Measurements from ENCODE around the gene FADS1. TPM values are rescaled to one million over a fixed set of nuclear protein-coding genes. Genes with fewer than 3 reads are reported as not detected.

The FADS1 gene
- total RNA-seq, 1 donor from 2014 or later, result 248 TPM

DNA sequence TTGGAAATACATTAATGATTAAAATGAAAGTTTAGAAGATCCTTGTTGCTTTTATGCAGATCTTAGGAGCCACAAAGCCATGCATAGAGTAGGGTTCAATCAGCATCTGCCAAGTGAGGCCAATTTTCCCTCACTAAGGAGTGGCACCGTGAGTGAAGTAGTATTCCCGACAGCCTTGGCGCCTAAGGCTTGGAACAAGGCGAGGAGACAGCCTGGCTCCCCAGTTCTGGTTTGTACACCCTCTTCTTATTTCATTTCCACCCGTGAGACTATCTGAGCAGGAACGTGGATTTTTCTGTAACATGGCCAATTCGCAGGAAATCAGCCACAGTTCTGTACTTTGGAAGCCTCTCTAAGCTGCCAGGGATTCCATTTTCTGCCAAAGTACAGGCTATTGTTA, 33.9 kb upstream of the FADS1 start:
- Mint-ChIP-seq H3K36me3 (ENCODE audit: low read depth) (peaks cover 54% of the 10 kb centered on the region), H3K27ac (ENCODE audit: unreplicated experiment) (peak overlapping the region; percentile 10), H3K4me3 (peak overlapping the region; percentile 51), H3K27me3 (ENCODE audit: low read depth) (no peaks in the 10 kb centered on the region), H3K9me3 (no peaks in the 10 kb centered on the region), H3K4me1 (peaks cover 54% of the 10 kb centered on the region)
- TF ChIP-seq, protein P1, sequence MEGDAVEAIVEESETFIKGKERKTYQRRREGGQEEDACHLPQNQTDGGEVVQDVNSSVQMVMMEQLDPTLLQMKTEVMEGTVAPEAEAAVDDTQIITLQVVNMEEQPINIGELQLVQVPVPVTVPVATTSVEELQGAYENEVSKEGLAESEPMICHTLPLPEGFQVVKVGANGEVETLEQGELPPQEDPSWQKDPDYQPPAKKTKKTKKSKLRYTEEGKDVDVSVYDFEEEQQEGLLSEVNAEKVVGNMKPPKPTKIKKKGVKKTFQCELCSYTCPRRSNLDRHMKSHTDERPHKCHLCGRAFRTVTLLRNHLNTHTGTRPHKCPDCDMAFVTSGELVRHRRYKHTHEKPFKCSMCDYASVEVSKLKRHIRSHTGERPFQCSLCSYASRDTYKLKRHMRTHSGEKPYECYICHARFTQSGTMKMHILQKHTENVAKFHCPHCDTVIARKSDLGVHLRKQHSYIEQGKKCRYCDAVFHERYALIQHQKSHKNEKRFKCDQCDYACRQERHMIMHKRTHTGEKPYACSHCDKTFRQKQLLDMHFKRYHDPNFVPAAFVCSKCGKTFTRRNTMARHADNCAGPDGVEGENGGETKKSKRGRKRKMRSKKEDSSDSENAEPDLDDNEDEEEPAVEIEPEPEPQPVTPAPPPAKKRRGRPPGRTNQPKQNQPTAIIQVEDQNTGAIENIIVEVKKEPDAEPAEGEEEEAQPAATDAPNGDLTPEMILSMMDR (conservative IDR thresholded peaks at IDR 0.05), result no peak
- no peak for DNase-seq (ENCODE audit: low read depth, low spot score)

- Mint-ChIP-seq H3K27me3 (ENCODE audit: low read depth) (no peaks in the 10 kb centered on the region), H3K27ac (ENCODE audit: unreplicated experiment) (no peak overlapping the region), H3K9me3 (no peaks in the 10 kb centered on the region), H3K4me3 (no peak overlapping the region), H3K4me1 (peaks cover 52% of the 10 kb centered on the region), H3K36me3 (ENCODE audit: low read depth) (peaks cover 52% of the 10 kb centered on the region)
- DNase-seq (ENCODE audit: low read depth, low spot score), result no peak
- TF ChIP-seq, protein P1 (conservative IDR thresholded peaks at IDR 0.05), result no peak
Observed at GRCh38 chr11:61848631-61849030, 31.8 kb upstream of the FADS1 start.

DNA sequence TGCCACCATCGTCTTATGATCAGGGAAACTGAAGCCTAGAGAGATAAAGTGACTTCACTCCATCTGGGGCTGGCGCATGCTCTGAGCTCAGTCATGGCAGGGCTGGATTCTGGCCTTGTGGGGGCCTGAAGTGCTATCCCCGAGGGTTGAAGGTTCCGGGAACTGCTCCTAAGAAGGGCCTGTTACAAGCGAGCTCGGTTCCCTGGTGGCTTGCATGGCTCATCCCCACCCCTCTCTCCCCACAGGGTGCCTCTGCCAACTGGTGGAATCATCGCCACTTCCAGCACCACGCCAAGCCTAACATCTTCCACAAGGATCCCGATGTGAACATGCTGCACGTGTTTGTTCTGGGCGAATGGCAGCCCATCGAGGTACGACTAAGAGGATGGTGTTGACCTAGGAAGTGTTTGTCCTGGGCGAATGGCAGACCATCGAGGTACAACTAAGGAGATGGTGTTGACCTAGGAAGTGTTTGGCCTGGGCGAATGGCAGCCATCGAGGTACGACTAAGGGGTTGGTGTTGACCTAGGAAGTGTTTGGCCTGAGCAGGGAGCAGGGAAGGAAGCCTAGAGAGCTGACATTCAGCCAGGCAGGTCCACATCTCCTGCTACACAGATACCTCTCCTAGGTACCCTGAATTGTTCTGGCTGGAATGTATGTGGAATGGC, 31.2 kb upstream of the FADS1 start:
- Mint-ChIP-seq H3K36me3 (ENCODE audit: low read depth) (peaks cover 52% of the 10 kb centered on the region), H3K27me3 (ENCODE audit: low read depth) (no peaks in the 10 kb centered on the region), H3K27ac (ENCODE audit: unreplicated experiment) (peak overlapping the region; percentile 50), H3K9me3 (no peaks in the 10 kb centered on the region), H3K4me3 (no peak overlapping the region), H3K4me1 (peaks cover 49% of the 10 kb centered on the region)
- TF ChIP-seq, protein P1 (conservative IDR thresholded peaks at IDR 0.05), result no peak
- no peak for DNase-seq (ENCODE audit: low read depth, low spot score)

GRCh38 chr11:61846362-61847020, 29.7 kb upstream of the FADS1 start:
- TF ChIP-seq, protein P1 (conservative IDR thresholded peaks at IDR 0.05), result no peak
- H3K9me3 Mint-ChIP-seq, result no peaks in the 10 kb centered on the region
- no peak overlapping the region for H3K4me3 Mint-ChIP-seq
- H3K36me3 Mint-ChIP-seq (ENCODE audit: low read depth), result peaks cover 49% of the 10 kb centered on the region
- DNase-seq (ENCODE audit: low read depth, low spot score), result no peak
- no peaks in the 10 kb centered on the region for H3K27me3 Mint-ChIP-seq (ENCODE audit: low read depth)
- no peak overlapping the region for H3K27ac Mint-ChIP-seq (ENCODE audit: unreplicated experiment)
- peaks cover 41% of the 10 kb centered on the region for H3K4me1 Mint-ChIP-seq

DNA sequence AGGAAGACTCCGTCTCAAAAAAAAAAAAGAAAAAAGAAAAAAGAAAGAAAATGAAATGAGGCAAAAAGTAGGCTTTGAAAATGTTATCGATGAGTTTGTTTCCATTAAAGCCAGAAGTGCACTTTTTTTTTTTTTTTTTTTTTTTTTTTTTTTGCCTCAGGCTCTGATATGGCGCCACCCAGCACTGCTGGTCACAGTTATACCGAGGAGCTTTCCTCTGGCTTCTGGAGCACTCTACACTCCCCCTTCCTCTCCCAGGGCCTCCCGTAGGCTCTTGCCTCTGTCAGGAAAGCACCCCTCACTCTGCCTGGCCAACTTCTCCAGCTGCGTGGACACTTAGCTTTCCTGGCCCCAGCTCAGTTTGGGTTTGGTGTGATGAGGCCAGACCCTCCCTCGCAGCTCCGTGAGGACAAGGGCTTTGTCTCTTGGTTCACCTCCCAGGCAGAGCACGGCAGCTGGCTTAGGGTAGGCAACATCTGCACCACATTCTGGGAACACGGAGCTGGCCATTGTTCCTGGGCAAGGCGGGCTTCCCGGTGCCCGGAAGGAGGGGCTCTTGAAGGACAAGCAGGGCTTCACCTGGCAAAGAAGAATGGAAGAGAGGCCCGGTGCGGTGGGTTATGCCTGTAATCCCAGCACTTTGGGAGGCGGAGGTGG, 28.2 kb upstream of the FADS1 start:
- Mint-ChIP-seq H3K27ac (ENCODE audit: unreplicated experiment) (peak overlapping the region; percentile 35), H3K4me3 (no peak overlapping the region), H3K4me1 (peaks cover 33% of the 10 kb centered on the region), H3K27me3 (ENCODE audit: low read depth) (no peaks in the 10 kb centered on the region), H3K9me3 (no peaks in the 10 kb centered on the region), H3K36me3 (ENCODE audit: low read depth) (peaks cover 50% of the 10 kb centered on the region)
- DNase-seq (ENCODE audit: low read depth, low spot score), result no peak
- TF ChIP-seq, protein P1 (conservative IDR thresholded peaks at IDR 0.05), result no peak

Data from neural crest cell (in vitro differentiated cells).